Measurements from ENCODE around the gene TAS2R31. TPM values are rescaled to one million over a fixed set of nuclear protein-coding genes. Genes with fewer than 3 reads are reported as not detected.

TAS2R31 gene
- total RNA-seq, 1 experiment from 2014 or later = 1.7 TPM

GRCh38 chr12:11016937-11017336 lies 14.3 kb downstream of the TAS2R31 start:
- H3K18ac ChIP-seq (ENCODE audit: insufficient read length, low read depth, low read length) = no peak overlapping the region
- Mint-ChIP-seq H3K36me3 (ENCODE audit: insufficient read depth in 1 of 3, low read depth in 3 of 3) (no peaks in the 10 kb centered on the region; a peak in 3 of 7 replicates), H3K4me3 (no peak overlapping the region), H3K4me1 (0 out of 4 replicates have a peak, but pooled peaks cover 0 to 2% of the 10 kb centered on the region in 2 experiments), H3K9me3 (no peaks in the 10 kb centered on the region), H3K27ac (no peak overlapping the region), H3K27me3 (ENCODE audit: low read depth) (no peaks in the 10 kb centered on the region)
- no peaks in the 10 kb centered on the region for H3K79me2 ChIP-seq (ENCODE audit: insufficient read depth, low read length)
- H2BK5ac ChIP-seq (ENCODE audit: insufficient read length, low read length) = no peak overlapping the region
- H3K23ac ChIP-seq (ENCODE audit: insufficient read length, low read depth, low read length) = no peak overlapping the region
- no peak overlapping the region for H2AFZ ChIP-seq (ENCODE audit: low read length)
- no peak overlapping the region for H4K91ac ChIP-seq (ENCODE audit: insufficient read length, low read depth, low read length)
- H3K56ac ChIP-seq (ENCODE audit: insufficient read length, low read depth, low read length) = no peak overlapping the region
- H4K5ac ChIP-seq (ENCODE audit: insufficient read length, low read depth, low read length) = no peak overlapping the region
- no peak overlapping the region for H3K4ac ChIP-seq (ENCODE audit: low read depth, low read length)
- no peak overlapping the region for H2BK15ac ChIP-seq (ENCODE audit: low read depth, low read length)
- no peak overlapping the region for H2BK20ac ChIP-seq (ENCODE audit: low read depth, low read length, poor library complexity, severe bottlenecking)
- no peaks in the 10 kb centered on the region for H3K79me1 ChIP-seq (ENCODE audit: insufficient read depth, low read depth, low read length, poor library complexity, severe bottlenecking)
- no peak overlapping the region for H3T11ph ChIP-seq (ENCODE audit: low read length)
- no peak overlapping the region for H3K27ac ChIP-seq (ENCODE audit: insufficient read length, low read depth, low read length)
- H2BK12ac ChIP-seq (ENCODE audit: insufficient read length, low read depth, low read length) = no peak overlapping the region
- TF ChIP-seq CTCF (conservative IDR thresholded peaks at IDR 0.05) = no peak
- H2AK5ac ChIP-seq (ENCODE audit: insufficient read length, low read length) = no peak overlapping the region
- no peak overlapping the region for H3K9ac ChIP-seq (ENCODE audit: extremely low read depth, insufficient read length, low read length)
- WGBS (ENCODE audit: extremely low coverage, insufficient read length, low lambda C conversion rate) = no CpG with 5 or more reads among the region's 1 CpG
- DNase-seq = no peak
- no peaks in the 10 kb centered on the region for H3K23me2 ChIP-seq (ENCODE audit: insufficient read length, low read depth, low read length, poor library complexity, severe bottlenecking)
- no peaks in the 10 kb centered on the region for H3K9me3 ChIP-seq (ENCODE audit: control insufficient read depth, low read depth, low read length)
- H4K8ac ChIP-seq (replicated peaks; ENCODE audit: insufficient read length, low read depth, low read length) = no peak overlapping the region
- no peak overlapping the region for H2BK120ac ChIP-seq (ENCODE audit: low read depth, low read length, poor library complexity, severe bottlenecking)
- no peaks in the 10 kb centered on the region for H3K4me1 ChIP-seq (ENCODE audit: insufficient read depth, low read length)
- H3K14ac ChIP-seq (ENCODE audit: insufficient read depth, low read length) = no peak overlapping the region
- H4K20me1 ChIP-seq (ENCODE audit: control insufficient read depth, insufficient read depth, insufficient read length) = no peaks in the 10 kb centered on the region
- H3K27me3 ChIP-seq (ENCODE audit: insufficient read depth, low read length) = no peaks in the 10 kb centered on the region
- no peak overlapping the region for H3K4me2 ChIP-seq (ENCODE audit: insufficient read depth, insufficient read length, low read length)
